PFSK-1 (cell line): ENCODE measurements around the gene ST7.

ENCODE experiments used
- POLR2AphosphoS5 ChIP-seq: IDR thresholded peaks from 2 replicates; pipeline ENCODE4 v1.6.1; 2012; ENCODE audit warnings: low read depth, mild to moderate bottlenecking, control low read depth, low read length, moderate library complexity
- TF ChIP-seq, protein P1 (sequence below), 2 experiments: IDR thresholded peaks; 2 replicates each; pipeline versions ENCODE4 v1.6.1 to v1.8.0; 2011 to 2012; ENCODE audit warnings: low read depth in 2 of 2, low read length in 2 of 2, control low read depth in 1 of 2, inconsistent platforms in 1 of 2, mild to moderate bottlenecking in 1 of 2, moderate library complexity in 1 of 2; ENCODE audit not compliant: insufficient read depth in 1 of 2

GRCh38 chr7:117096330-117096729, 143.0 kb downstream of the ST7 start:
- TF ChIP-seq POLR2AphosphoS5: no peak
- TF ChIP-seq, protein P1, sequence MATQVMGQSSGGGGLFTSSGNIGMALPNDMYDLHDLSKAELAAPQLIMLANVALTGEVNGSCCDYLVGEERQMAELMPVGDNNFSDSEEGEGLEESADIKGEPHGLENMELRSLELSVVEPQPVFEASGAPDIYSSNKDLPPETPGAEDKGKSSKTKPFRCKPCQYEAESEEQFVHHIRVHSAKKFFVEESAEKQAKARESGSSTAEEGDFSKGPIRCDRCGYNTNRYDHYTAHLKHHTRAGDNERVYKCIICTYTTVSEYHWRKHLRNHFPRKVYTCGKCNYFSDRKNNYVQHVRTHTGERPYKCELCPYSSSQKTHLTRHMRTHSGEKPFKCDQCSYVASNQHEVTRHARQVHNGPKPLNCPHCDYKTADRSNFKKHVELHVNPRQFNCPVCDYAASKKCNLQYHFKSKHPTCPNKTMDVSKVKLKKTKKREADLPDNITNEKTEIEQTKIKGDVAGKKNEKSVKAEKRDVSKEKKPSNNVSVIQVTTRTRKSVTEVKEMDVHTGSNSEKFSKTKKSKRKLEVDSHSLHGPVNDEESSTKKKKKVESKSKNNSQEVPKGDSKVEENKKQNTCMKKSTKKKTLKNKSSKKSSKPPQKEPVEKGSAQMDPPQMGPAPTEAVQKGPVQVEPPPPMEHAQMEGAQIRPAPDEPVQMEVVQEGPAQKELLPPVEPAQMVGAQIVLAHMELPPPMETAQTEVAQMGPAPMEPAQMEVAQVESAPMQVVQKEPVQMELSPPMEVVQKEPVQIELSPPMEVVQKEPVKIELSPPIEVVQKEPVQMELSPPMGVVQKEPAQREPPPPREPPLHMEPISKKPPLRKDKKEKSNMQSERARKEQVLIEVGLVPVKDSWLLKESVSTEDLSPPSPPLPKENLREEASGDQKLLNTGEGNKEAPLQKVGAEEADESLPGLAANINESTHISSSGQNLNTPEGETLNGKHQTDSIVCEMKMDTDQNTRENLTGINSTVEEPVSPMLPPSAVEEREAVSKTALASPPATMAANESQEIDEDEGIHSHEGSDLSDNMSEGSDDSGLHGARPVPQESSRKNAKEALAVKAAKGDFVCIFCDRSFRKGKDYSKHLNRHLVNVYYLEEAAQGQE (IDR thresholded peaks at IDR 0.05; ENCODE audit: insufficient read depth in 1 of 2, low read depth in 2 of 2, low read length in 2 of 2): no peak
